ENCODE results near the gene GRIA3. TPM values are rescaled to one million over a fixed set of nuclear protein-coding genes. Genes with fewer than 3 reads are reported as not detected.

Gene GRIA3
- total and polyA plus RNA-seq, 4 experiments from 2014 or later, result not detected

DNA sequence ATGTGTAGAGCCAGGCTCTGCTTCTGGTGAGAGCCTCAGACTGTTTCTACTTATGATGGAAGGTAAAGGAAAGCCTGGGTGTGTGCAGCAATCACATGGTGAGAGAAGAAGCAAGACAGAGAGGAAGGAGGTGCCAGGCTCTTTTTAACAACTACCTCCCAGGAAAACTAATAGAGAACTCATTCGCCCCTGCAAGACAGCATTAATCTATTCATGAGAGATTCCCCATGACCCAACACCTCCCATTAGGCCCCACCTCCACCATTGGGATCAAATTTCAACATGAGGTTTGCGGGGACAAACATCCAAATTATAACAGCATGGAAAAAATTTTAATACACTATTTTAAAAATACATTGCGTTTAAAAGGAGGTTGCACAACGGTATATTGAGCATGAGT is 24.7 kb upstream of the GRIA3 start:
- Histone ChIP-seq H3K4me1 (ENCODE audit: insufficient read depth, low read length) (no peaks in the 10 kb centered on the region), H3K9me3 (ENCODE audit: control insufficient read depth in 1 of 2, low read length in 2 of 2) (no peaks in the 10 kb centered on the region), H3K4me3 (ENCODE audit: low read length in 2 of 2) (no peak overlapping the region), H3K27me3 (ENCODE audit: insufficient read depth, low read length) (no peaks in the 10 kb centered on the region), H3K36me3 (ENCODE audit: insufficient read depth, low read length) (no peaks in the 10 kb centered on the region), H3K27ac (ENCODE audit: low read depth, low read length) (no peak overlapping the region)
- intact Hi-C loops (cut with micrococcal nuclease), result no loop called here
- no peaks in the 10 kb centered on the region for H3K27me3 Mint-ChIP-seq
- ChIA-PET POLR2A (ENCODE audit: partially characterized antibody) (no interaction called here), CTCF (ENCODE audit: partially characterized antibody) (no interaction called here)
- H3K36me3 Mint-ChIP-seq, result no peaks in the 10 kb centered on the region
- no peak overlapping the region for H3K4me3 Mint-ChIP-seq
- no peaks in the 10 kb centered on the region for H3K4me1 Mint-ChIP-seq
- no peak overlapping the region for H3K27ac Mint-ChIP-seq
- peaks cover 0 to 4% (median 2%) of the 10 kb centered on the region in 8 donors for H3K9me3 Mint-ChIP-seq
- no peak for DNase-seq

GRCh38 chrX:123167621-123168020 is 16.5 kb upstream of the GRIA3 start:
- no peaks in the 10 kb centered on the region for H3K27me3 ChIP-seq (ENCODE audit: insufficient read depth, low read length)
- no peaks in the 10 kb centered on the region for H3K4me1 ChIP-seq (ENCODE audit: insufficient read depth, low read length)
- H3K9me3 Mint-ChIP-seq, result peaks cover 0 to 2% (median 2%) of the 10 kb centered on the region in 8 donors
- intact Hi-C loops (cut with micrococcal nuclease), result no loop called here
- no peaks in the 10 kb centered on the region for H3K4me1 Mint-ChIP-seq
- peaks cover 2 to 4% of the 10 kb centered on the region in 2 donors for H3K27me3 Mint-ChIP-seq
- H3K4me3 ChIP-seq (ENCODE audit: low read length in 2 of 2), result no peak overlapping the region
- no peak overlapping the region for H3K27ac Mint-ChIP-seq
- no peaks in the 10 kb centered on the region for H3K9me3 ChIP-seq (ENCODE audit: control insufficient read depth in 1 of 2, low read length in 2 of 2)
- H3K36me3 Mint-ChIP-seq, result no peaks in the 10 kb centered on the region
- no peak overlapping the region for H3K27ac ChIP-seq (ENCODE audit: low read depth, low read length)
- DNase-seq, result no peak
- POLR2A ChIA-PET (ENCODE audit: partially characterized antibody), result no interaction called here
- CTCF ChIA-PET (ENCODE audit: partially characterized antibody), result no interaction called here
- no peak overlapping the region for H3K4me3 Mint-ChIP-seq
- no peaks in the 10 kb centered on the region for H3K36me3 ChIP-seq (ENCODE audit: insufficient read depth, low read length)

- H3K4me3 Mint-ChIP-seq, result no peak overlapping the region
- POLR2A ChIA-PET (ENCODE audit: partially characterized antibody), result no interaction called here
- Histone ChIP-seq H3K27me3 (ENCODE audit: insufficient read depth, low read length) (no peaks in the 10 kb centered on the region), H3K36me3 (ENCODE audit: insufficient read depth, low read length) (no peaks in the 10 kb centered on the region), H3K4me1 (ENCODE audit: insufficient read depth, low read length) (no peaks in the 10 kb centered on the region), H3K27ac (ENCODE audit: low read depth, low read length) (no peak overlapping the region), H3K9me3 (ENCODE audit: control insufficient read depth in 1 of 2, low read length in 2 of 2) (no peaks in the 10 kb centered on the region), H3K4me3 (ENCODE audit: low read length in 2 of 2) (no peak overlapping the region)
- H3K4me1 Mint-ChIP-seq, result no peaks in the 10 kb centered on the region
- CTCF ChIA-PET (ENCODE audit: partially characterized antibody), result no interaction called here
- H3K9me3 Mint-ChIP-seq, result peaks cover 0 to 4% (median 2%) of the 10 kb centered on the region in 8 donors
- no peak overlapping the region for H3K27ac Mint-ChIP-seq
- intact Hi-C loops (cut with micrococcal nuclease), result no loop called here
- no peak for DNase-seq
- peaks cover 2 to 4% of the 10 kb centered on the region in 2 donors for H3K27me3 Mint-ChIP-seq
- H3K36me3 Mint-ChIP-seq, result no peaks in the 10 kb centered on the region
These were observed 14.7 kb upstream of the GRIA3 start for GRCh38 chrX:123169247-123169901.

DNA sequence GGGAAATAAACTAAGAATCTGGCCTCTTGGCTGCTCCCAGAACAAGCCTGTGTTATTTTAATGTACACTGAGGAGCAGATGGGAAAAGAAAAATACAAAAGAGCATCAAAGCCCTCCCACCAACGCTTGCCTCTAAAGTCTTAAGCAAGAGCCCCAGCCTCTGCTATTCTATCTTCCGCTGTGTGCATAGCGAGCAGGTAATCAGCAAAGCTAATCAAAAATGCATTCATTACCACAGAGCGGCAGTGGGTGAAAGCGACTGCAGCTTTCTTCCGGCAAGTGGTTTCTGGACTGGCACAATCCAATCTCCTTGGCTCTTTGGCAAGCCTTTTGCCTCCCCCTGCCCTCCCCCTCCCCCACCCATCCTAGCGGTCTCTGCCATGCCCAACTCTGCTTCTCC is 13.5 kb upstream of the GRIA3 start:
- Mint-ChIP-seq H3K4me1 (peaks cover 0 to under 1% (median 0%) of the 10 kb centered on the region in 4 donors), H3K36me3 (no peaks in the 10 kb centered on the region), H3K27me3 (peaks cover 2 to 4% of the 10 kb centered on the region in 2 donors), H3K9me3 (peaks cover 0 to 2% (median 2%) of the 10 kb centered on the region in 8 donors), H3K4me3 (no peak overlapping the region), H3K27ac (no peak overlapping the region)
- intact Hi-C loops (cut with micrococcal nuclease), result no loop called here
- Histone ChIP-seq H3K9me3 (ENCODE audit: control insufficient read depth in 1 of 2, low read length in 2 of 2) (no peaks in the 10 kb centered on the region), H3K36me3 (ENCODE audit: insufficient read depth, low read length) (no peaks in the 10 kb centered on the region), H3K4me1 (ENCODE audit: insufficient read depth, low read length) (no peaks in the 10 kb centered on the region), H3K27me3 (ENCODE audit: insufficient read depth, low read length) (no peaks in the 10 kb centered on the region), H3K4me3 (ENCODE audit: low read length in 2 of 2) (no peak overlapping the region), H3K27ac (ENCODE audit: low read depth, low read length) (no peak overlapping the region)
- ChIA-PET POLR2A (ENCODE audit: partially characterized antibody) (no interaction called here), CTCF (ENCODE audit: partially characterized antibody) (no interaction called here)
- DNase-seq, result no peak

GRCh38 chrX:123171781-123172180 is 12.3 kb upstream of the GRIA3 start:
- intact Hi-C loops (cut with micrococcal nuclease), result no loop called here
- Mint-ChIP-seq H3K36me3 (no peaks in the 10 kb centered on the region), H3K9me3 (peaks cover 0 to 2% (median under 1%) of the 10 kb centered on the region in 8 donors), H3K27ac (no peak overlapping the region), H3K27me3 (peaks cover under 1 to 3% of the 10 kb centered on the region in 2 donors), H3K4me1 (peaks cover 0 to 2% (median 0%) of the 10 kb centered on the region in 4 donors), H3K4me3 (no peak overlapping the region)
- H3K9me3 ChIP-seq (ENCODE audit: control insufficient read depth in 1 of 2, low read length in 2 of 2), result no peaks in the 10 kb centered on the region
- no peaks in the 10 kb centered on the region for H3K36me3 ChIP-seq (ENCODE audit: insufficient read depth, low read length)
- DNase-seq, result no peak
- CTCF ChIA-PET (ENCODE audit: partially characterized antibody), result no interaction called here
- H3K27me3 ChIP-seq (ENCODE audit: insufficient read depth, low read length), result no peaks in the 10 kb centered on the region
- H3K4me3 ChIP-seq (ENCODE audit: low read length in 2 of 2), result no peak overlapping the region
- POLR2A ChIA-PET (ENCODE audit: partially characterized antibody), result no interaction called here
- no peaks in the 10 kb centered on the region for H3K4me1 ChIP-seq (ENCODE audit: insufficient read depth, low read length)
- no peak overlapping the region for H3K27ac ChIP-seq (ENCODE audit: low read depth, low read length)

GRCh38 chrX:123172869-123173268 is 11.2 kb upstream of the GRIA3 start:
- H3K36me3 Mint-ChIP-seq, result no peaks in the 10 kb centered on the region
- ChIA-PET CTCF (ENCODE audit: partially characterized antibody) (no interaction called here), POLR2A (ENCODE audit: partially characterized antibody) (no interaction called here)
- Histone ChIP-seq H3K4me1 (ENCODE audit: insufficient read depth, low read length) (no peaks in the 10 kb centered on the region), H3K36me3 (ENCODE audit: insufficient read depth, low read length) (no peaks in the 10 kb centered on the region), H3K4me3 (ENCODE audit: low read length in 2 of 2) (no peak overlapping the region), H3K27ac (ENCODE audit: low read depth, low read length) (no peak overlapping the region), H3K27me3 (ENCODE audit: insufficient read depth, low read length) (no peaks in the 10 kb centered on the region), H3K9me3 (ENCODE audit: control insufficient read depth in 1 of 2, low read length in 2 of 2) (no peaks in the 10 kb centered on the region)
- H3K9me3 Mint-ChIP-seq, result peaks cover 0 to 2% (median 0%) of the 10 kb centered on the region in 8 donors
- intact Hi-C loops (cut with micrococcal nuclease), result no loop called here
- DNase-seq, result no peak
- no peak overlapping the region for H3K27ac Mint-ChIP-seq
- peaks cover 0 to 2% (median 0%) of the 10 kb centered on the region in 4 donors for H3K4me1 Mint-ChIP-seq
- H3K27me3 Mint-ChIP-seq, result no peaks in the 10 kb centered on the region
- no peak overlapping the region for H3K4me3 Mint-ChIP-seq

GRCh38 chrX:123173833-123174232 is 10.2 kb upstream of the GRIA3 start:
- CTCF ChIA-PET (ENCODE audit: partially characterized antibody), result no interaction called here
- H3K4me1 Mint-ChIP-seq, result peaks cover 0 to 2% (median 0%) of the 10 kb centered on the region in 4 donors
- no peaks in the 10 kb centered on the region for H3K36me3 Mint-ChIP-seq
- H3K27ac Mint-ChIP-seq, result no peak overlapping the region
- no peaks in the 10 kb centered on the region for H3K9me3 ChIP-seq (ENCODE audit: control insufficient read depth in 1 of 2, low read length in 2 of 2)
- H3K9me3 Mint-ChIP-seq, result peaks cover 0 to 2% (median 0%) of the 10 kb centered on the region in 8 donors
- no peaks in the 10 kb centered on the region for H3K27me3 ChIP-seq (ENCODE audit: insufficient read depth, low read length)
- no peak overlapping the region for H3K4me3 ChIP-seq (ENCODE audit: low read length in 2 of 2)
- DNase-seq, result no peak
- no peak overlapping the region for H3K4me3 Mint-ChIP-seq
- POLR2A ChIA-PET (ENCODE audit: partially characterized antibody), result no interaction called here
- H3K36me3 ChIP-seq (ENCODE audit: insufficient read depth, low read length), result no peaks in the 10 kb centered on the region
- intact Hi-C loops (cut with micrococcal nuclease), result no loop called here
- H3K27me3 Mint-ChIP-seq, result no peaks in the 10 kb centered on the region
- H3K4me1 ChIP-seq (ENCODE audit: insufficient read depth, low read length), result no peaks in the 10 kb centered on the region
- no peak overlapping the region for H3K27ac ChIP-seq (ENCODE audit: low read depth, low read length)
